ENCODE data around the gene EMP2.
"Not testable (repeated sequence)": the region's sequence is repeated elsewhere in the genome, so short reads cannot be mapped to it uniquely, and the experiment has no call there.

The EMP2 gene

GRCh38 chr16:10558305-10558704, 22.1 kb downstream of the EMP2 start:
- no peak for DNase-seq (ENCODE audit: low read depth)
- H3K4me3 ChIP-seq (ENCODE audit: low read depth, low read length): no peak overlapping the region

DNA sequence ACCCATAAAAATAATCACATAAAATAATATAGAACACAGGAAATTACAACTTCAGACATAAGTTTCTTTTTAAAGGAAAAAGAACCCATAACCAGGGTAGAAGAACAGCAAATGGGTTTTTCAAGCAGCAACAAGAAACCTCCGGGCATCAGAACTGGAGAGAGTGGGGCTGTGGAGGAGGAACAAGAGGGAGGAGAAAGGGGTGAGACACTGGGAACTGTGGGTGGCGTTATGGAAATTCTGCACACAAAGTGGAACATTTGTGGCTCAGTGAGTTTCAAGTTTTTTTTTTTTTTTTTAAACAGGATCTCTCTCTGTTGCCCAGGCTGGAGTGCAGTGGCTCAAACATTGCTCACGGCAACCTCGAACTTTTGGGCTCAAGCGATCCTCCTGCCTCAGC, 22.6 kb downstream of the EMP2 start:
- no peak for DNase-seq (ENCODE audit: low read depth)
- H3K4me3 ChIP-seq (ENCODE audit: low read depth, low read length): no peak overlapping the region

- no peak overlapping the region for H3K4me3 ChIP-seq (ENCODE audit: low read depth, low read length)
- DNase-seq (ENCODE audit: low read depth): no peak
These were observed 24.2 kb downstream of the EMP2 start for GRCh38 chr16:10556236-10556635.

GRCh38 chr16:10554569-10554968, 25.8 kb downstream of the EMP2 start:
- H3K4me3 ChIP-seq (ENCODE audit: low read depth, low read length): no peak overlapping the region
- no peak for DNase-seq (ENCODE audit: low read depth)

DNA sequence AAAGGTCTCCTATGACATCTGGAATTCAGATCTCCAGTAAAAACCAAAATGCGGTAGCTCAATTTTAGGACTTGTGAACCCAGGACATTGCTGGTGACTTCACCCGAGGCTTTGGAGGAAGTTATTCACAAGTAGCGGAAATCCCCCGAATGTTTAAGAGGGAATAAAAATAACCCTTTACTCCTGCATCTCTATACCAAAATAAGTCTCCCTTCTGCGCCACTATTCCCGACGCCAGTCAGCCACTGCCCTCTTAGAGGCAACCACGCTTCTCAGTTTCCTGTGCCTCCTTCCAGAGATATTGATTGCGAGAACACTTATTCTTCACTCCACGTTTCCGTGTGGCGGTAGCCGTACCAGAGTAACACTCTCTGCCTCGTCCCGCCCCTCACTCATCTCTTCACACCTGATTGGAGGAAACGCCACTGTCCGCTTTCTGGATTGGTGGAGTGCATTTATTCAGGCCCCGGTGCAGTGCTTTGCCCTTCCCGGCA, 27.4 kb downstream of the EMP2 start:
- H3K4me3 ChIP-seq (ENCODE audit: low read depth, low read length): no peak overlapping the region
- DNase-seq (ENCODE audit: low read depth): no peak

DNA sequence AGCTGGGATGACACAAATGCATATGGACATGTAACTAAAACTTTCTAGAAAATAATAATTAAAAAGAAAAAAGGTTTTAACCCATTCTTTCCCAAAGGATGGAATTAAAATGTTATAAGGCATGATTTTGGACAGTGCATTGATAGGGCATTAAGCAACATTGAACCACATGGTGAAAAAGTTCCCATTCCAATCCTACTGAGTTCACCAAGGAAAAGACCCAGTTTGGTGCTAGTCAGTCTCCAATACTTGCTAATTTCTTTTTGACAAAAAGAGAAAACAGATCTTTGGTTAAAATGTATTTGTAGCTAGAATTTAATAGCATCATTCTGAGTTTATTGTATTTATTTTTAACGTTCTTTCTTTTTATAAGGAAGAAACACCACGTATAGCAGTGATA, 28.1 kb downstream of the EMP2 start:
- no peak overlapping the region for H3K4me3 ChIP-seq (ENCODE audit: low read depth, low read length)
- DNase-seq (ENCODE audit: low read depth): no peak

- no peak for DNase-seq (ENCODE audit: low read depth)
- H3K4me3 ChIP-seq (ENCODE audit: low read depth, low read length): no peak overlapping the region
These were observed 28.5 kb downstream of the EMP2 start for GRCh38 chr16:10551881-10552280.

DNA sequence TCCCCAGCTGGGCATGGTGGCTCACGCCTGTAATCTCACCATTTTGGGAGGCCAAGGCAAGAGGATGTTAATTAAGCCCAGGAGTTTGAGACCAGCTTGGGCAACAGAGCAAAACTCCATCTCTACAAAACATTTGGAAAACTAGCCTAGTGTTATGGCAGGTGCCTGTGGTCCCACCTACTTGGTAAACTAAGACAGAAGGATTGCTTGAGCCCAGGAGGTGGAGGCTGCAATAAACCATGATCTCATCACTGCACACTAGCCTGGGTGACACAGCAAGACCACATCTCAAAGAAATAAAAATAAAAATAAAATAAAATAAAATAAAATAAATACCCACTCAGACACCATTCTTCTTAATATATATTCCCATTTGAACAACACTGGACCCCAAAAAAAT, 32.0 kb downstream of the EMP2 start:
- no peak for DNase-seq (ENCODE audit: low read depth)

DNA sequence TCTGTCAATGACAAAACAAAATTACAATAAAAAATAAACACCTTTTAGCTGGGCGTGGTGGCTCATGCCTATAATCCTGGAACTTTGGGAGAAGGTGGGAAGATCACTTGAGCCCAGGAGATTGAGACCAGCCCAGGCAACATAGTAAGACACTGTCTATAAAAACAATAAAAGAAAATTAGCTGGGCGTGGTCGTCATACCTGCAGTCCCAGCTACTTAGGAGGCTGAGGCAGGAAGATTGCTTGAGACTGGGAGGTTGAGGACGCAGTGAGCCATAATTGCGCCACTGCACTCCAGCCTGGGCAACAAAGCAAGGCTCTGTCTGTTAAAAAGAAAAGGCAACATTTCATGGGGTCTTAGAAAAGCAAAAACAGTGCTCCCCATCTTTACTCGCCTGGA, 32.7 kb downstream of the EMP2 start:
- no peak overlapping the region for H3K4me3 ChIP-seq (ENCODE audit: low read depth, low read length)
- no peak for DNase-seq (ENCODE audit: low read depth)

More for the DNA sequence above, 32.0 kb downstream of the EMP2 start:
- no peak overlapping the region for H3K4me3 ChIP-seq (ENCODE audit: low read depth, low read length)

GRCh38 chr16:10543231-10543977, 37.0 kb downstream of the EMP2 start:
- DNase-seq (ENCODE audit: low read depth): no peak
- H3K4me3 ChIP-seq (ENCODE audit: low read depth, low read length): no peak overlapping the region

- H3K4me3 ChIP-seq (ENCODE audit: low read depth, low read length): no peak overlapping the region
- no peak for DNase-seq (ENCODE audit: low read depth)
These were observed 39.0 kb downstream of the EMP2 start for GRCh38 chr16:10541366-10541765.

GRCh38 chr16:10539793-10540192, 40.6 kb downstream of the EMP2 start:
- DNase-seq (ENCODE audit: low read depth): no peak
- H3K4me3 ChIP-seq (ENCODE audit: low read depth, low read length): no peak overlapping the region

DNA sequence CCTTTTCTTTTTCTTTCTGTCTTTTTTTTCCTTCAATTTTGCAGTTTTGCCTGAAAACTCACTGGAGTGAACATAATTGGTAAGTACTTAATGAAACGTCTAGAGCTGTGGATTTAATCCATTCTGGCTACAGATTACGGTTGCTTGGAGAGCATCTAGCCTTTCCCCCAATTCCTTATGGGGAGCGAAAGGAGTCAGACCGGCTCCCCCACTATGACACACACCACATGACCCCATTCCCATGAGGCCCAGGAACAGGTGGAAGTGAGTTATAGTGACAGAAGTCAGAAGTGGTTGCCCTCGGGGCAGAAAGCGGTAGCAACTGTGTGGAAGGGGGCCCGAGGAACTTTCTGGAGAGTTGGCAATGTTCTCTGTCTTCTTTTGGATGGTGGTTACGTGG, 41.2 kb downstream of the EMP2 start:
- no peak overlapping the region for H3K4me3 ChIP-seq (ENCODE audit: low read depth, low read length)
- no peak for DNase-seq (ENCODE audit: low read depth)

GRCh38 chr16:10538583-10538982, 41.8 kb downstream of the EMP2 start:
- no peak for DNase-seq (ENCODE audit: low read depth)
- no peak overlapping the region for H3K4me3 ChIP-seq (ENCODE audit: low read depth, low read length)

- no peak overlapping the region for H3K4me3 ChIP-seq (ENCODE audit: low read depth, low read length)
- no peak for DNase-seq (ENCODE audit: low read depth)
These were observed 42.5 kb downstream of the EMP2 start for GRCh38 chr16:10537946-10538345.

GRCh38 chr16:10536814-10537389, 43.5 kb downstream of the EMP2 start:
- no peak for DNase-seq (ENCODE audit: low read depth)
- H3K4me3 ChIP-seq (ENCODE audit: low read depth, low read length): no peak overlapping the region

DNA sequence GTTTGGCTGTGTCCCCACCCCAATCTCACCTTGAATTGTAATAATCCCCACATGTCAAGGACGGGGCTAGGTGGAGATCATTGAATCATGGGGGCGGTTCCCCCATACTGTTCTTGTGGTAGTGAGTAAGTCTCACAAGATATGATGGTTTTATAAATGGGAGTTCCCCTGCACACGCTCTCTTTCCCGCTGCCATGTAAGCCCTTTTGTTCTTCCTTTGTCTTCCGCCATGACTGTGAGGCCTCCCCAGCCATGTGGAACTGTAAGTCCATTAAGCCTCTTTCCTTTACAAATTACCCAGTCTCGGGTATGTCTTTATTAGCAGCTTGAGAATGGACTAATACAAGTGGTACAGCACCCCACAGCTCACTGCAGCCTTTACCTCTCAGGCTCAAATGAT, 44.1 kb downstream of the EMP2 start:
- H3K4me3 ChIP-seq (ENCODE audit: low read depth, low read length): not testable (repeated sequence)

GRCh38 chr16:10535461-10535860, 44.9 kb downstream of the EMP2 start:
- H3K4me3 ChIP-seq (ENCODE audit: low read depth, low read length): no peak overlapping the region
- DNase-seq (ENCODE audit: low read depth): no peak

More for the DNA sequence above, 44.1 kb downstream of the EMP2 start:
- DNase-seq (ENCODE audit: low read depth): not testable (repeated sequence)

DNA sequence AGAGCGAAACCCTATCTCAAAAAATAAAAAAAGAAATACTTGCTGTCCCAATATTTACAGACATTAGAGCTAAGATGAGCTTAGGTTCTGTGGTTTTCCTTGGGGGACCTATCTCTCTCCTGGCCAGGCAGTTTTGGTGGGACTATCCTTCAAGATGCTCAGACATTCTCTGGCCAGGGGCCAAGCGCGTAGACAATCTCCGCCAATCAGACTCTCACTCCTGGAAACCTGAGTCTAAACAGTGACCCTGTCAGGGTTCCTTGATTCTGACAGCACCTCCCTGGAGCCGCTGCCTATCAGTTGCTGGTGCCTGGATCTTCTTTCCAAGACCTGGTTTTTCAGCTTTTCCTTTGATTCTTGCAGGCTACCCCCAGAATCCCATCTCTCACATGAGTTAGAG, 45.6 kb downstream of the EMP2 start:
- DNase-seq (ENCODE audit: low read depth): no peak

GRCh38 chr16:10533612-10534011, 46.8 kb downstream of the EMP2 start:
- H3K4me3 ChIP-seq (ENCODE audit: low read depth, low read length); DNase-seq (ENCODE audit: low read depth): not testable (repeated sequence)

More for the DNA sequence above, 45.6 kb downstream of the EMP2 start:
- no peak overlapping the region for H3K4me3 ChIP-seq (ENCODE audit: low read depth, low read length)

GRCh38 chr16:10531582-10531981, 48.8 kb downstream of the EMP2 start:
- no peak overlapping the region for H3K4me3 ChIP-seq (ENCODE audit: low read depth, low read length)
- no peak for DNase-seq (ENCODE audit: low read depth)
